OCI-LY3 (cell line): ENCODE data around the gene SEL1L.

ENCODE experiments used
- H2AFZ ChIP-seq: fragments of 200-600, 300-600 bp; shearing (Covaris generic); 2 replicates; pipeline ENCODE4 v1.6.0; 2014; ENCODE audit warnings: antibody characterized with exemption, low read depth, low read length
- H3K27ac ChIP-seq: fragments of 200-600, 300-600 bp; sonication (generic); 2 replicates; pipeline ENCODE4 v1.5.1; 2014; ENCODE audit warnings: mild to moderate bottlenecking, low read length, moderate library complexity, mixed read lengths
- H3K27me3 ChIP-seq: fragments of 200-600, 300-600 bp; sonication (generic); 2 replicates; pipeline ENCODE4 v1.6.1; 2014; ENCODE audit warnings: low read depth, low read length, mixed read lengths
- H3K36me3 ChIP-seq: fragments of 200-600, 300-600 bp; sonication (generic); replicated peaks from 2 replicates; pipeline ENCODE3; 2014; ENCODE audit warnings: low read depth, low read length, mixed read lengths
- H3K4me1 ChIP-seq: fragments of 300-600, 200-600 bp; sonication (generic); 2 replicates; pipeline ENCODE4 v1.6.1; 2014; ENCODE audit warnings: low read length, mixed read lengths
- H3K4me2 ChIP-seq: fragments of 200-600, 300-600 bp; sonication (generic); 2 replicates; pipeline ENCODE4 v1.6.1; 2014; ENCODE audit warnings: low read length, mixed read lengths
- H3K4me3 ChIP-seq: fragments of 300-600, 200-600 bp; sonication (generic); 2 replicates; pipeline ENCODE4 v1.5.1; 2014; ENCODE audit warnings: antibody characterized with exemption, mild to moderate bottlenecking, low read length, moderate library complexity
- H3K79me2 ChIP-seq: fragments of 300-600, 200-600 bp; shearing (Covaris generic); 2 replicates; pipeline ENCODE4 v1.6.1; 2014; ENCODE audit warnings: mild to moderate bottlenecking, low read length, mixed read lengths
- H3K9ac ChIP-seq: fragments of 300-600, 200-600 bp; shearing (Covaris generic); 2 replicates; pipeline ENCODE4 v1.6.0; 2014; ENCODE audit warnings: mild to moderate bottlenecking, low read length, moderate library complexity
- H3K9me3 ChIP-seq: fragments of 200-600, 300-600 bp; shearing (Covaris generic); 2 replicates; pipeline ENCODE4 v1.6.1; 2014; ENCODE audit warnings: low read length, mixed read lengths; ENCODE audit not compliant: insufficient read depth
- H4K20me1 ChIP-seq: fragments of 200-600, 300-600 bp; sonication (generic); 2 replicates; pipeline ENCODE4 v1.6.1; 2016; ENCODE audit warnings: low read length, mixed read lengths; ENCODE audit not compliant: insufficient read depth
- CTCF ChIP-seq: fragments of 200-600, 300-600 bp; sonication (generic); IDR thresholded peaks from 2 replicates; pipeline ENCODE4 v1.5.1; 2014; ENCODE audit warnings: antibody characterized with exemption, low read length, low read depth
- EZH2phosphoT487 ChIP-seq: fragments of 200-600 bp; shearing (Covaris generic); IDR thresholded peaks from 2 replicates; pipeline ENCODE4 v1.6.1; 2018; ENCODE audit warnings: antibody characterized with exemption, mixed run types, low read depth

SEL1L gene

GRCh38 chr14:81559385-81559784, 25.7 kb upstream of the SEL1L start:
- no peak overlapping the region for H3K4me2 ChIP-seq
- H3K9ac ChIP-seq, result no peak overlapping the region
- no peak overlapping the region for H3K27ac ChIP-seq
- H3K79me2 ChIP-seq, result no peaks in the 10 kb centered on the region
- no peaks in the 10 kb centered on the region for H3K27me3 ChIP-seq
- peaks cover 7% of the 10 kb centered on the region; the same call in 1 of the 2 replicates for H3K9me3 ChIP-seq
- TF ChIP-seq EZH2phosphoT487 (no peak), CTCF (no peak)
- H3K36me3 ChIP-seq, result peaks cover 5% of the 10 kb centered on the region
- no peaks in the 10 kb centered on the region for H4K20me1 ChIP-seq
- no peak overlapping the region for H3K4me3 ChIP-seq
- peaks cover 19% of the 10 kb centered on the region for H3K4me1 ChIP-seq
- peak overlapping the region; percentile 51; the same call in 1 of the 2 replicates for H2AFZ ChIP-seq

- Histone ChIP-seq H3K4me3 (no peak overlapping the region), H3K4me2 (no peak overlapping the region), H2AFZ (no peak overlapping the region), H3K9ac (no peak overlapping the region), H3K36me3 (peaks cover 5% of the 10 kb centered on the region), H3K27ac (no peak overlapping the region), H3K79me2 (no peaks in the 10 kb centered on the region), H3K4me1 (peaks cover 38% of the 10 kb centered on the region), H3K27me3 (no peaks in the 10 kb centered on the region), H4K20me1 (no peaks in the 10 kb centered on the region), H3K9me3 (peaks cover 7% of the 10 kb centered on the region)
- TF ChIP-seq EZH2phosphoT487 (no peak), CTCF (no peak)
Measured at GRCh38 chr14:81557146-81557545, 23.5 kb upstream of the SEL1L start.

- Histone ChIP-seq H3K9ac (no peak overlapping the region), H4K20me1 (no peaks in the 10 kb centered on the region), H2AFZ (no peak overlapping the region), H3K4me1 (peaks cover 51% of the 10 kb centered on the region), H3K27me3 (no peaks in the 10 kb centered on the region), H3K4me2 (no peak overlapping the region), H3K4me3 (no peak overlapping the region), H3K27ac (no peak overlapping the region), H3K79me2 (no peaks in the 10 kb centered on the region), H3K36me3 (peaks cover 5% of the 10 kb centered on the region), H3K9me3 (peaks cover 7% of the 10 kb centered on the region)
- TF ChIP-seq CTCF (no peak), EZH2phosphoT487 (no peak)
Measured at GRCh38 chr14:81555684-81556083, 22.0 kb upstream of the SEL1L start.

- H3K27ac ChIP-seq, result no peak overlapping the region
- TF ChIP-seq EZH2phosphoT487 (no peak), CTCF (no peak)
- peaks cover 56% of the 10 kb centered on the region for H3K4me1 ChIP-seq
- H4K20me1 ChIP-seq, result no peaks in the 10 kb centered on the region
- H3K4me3 ChIP-seq, result no peak overlapping the region
- H3K36me3 ChIP-seq, result peaks cover 5% of the 10 kb centered on the region
- H3K4me2 ChIP-seq, result no peak overlapping the region
- H2AFZ ChIP-seq, result no peak overlapping the region
- H3K9ac ChIP-seq, result no peak overlapping the region
- peaks cover 7% of the 10 kb centered on the region for H3K9me3 ChIP-seq
- no peaks in the 10 kb centered on the region for H3K79me2 ChIP-seq
- H3K27me3 ChIP-seq, result no peaks in the 10 kb centered on the region
Measured at GRCh38 chr14:81555051-81555450, 21.4 kb upstream of the SEL1L start.
